ENCODE data around the gene SLC24A3.

The SLC24A3 gene

GRCh38 chr20:19590382-19590781 lies 377.9 kb downstream of the SLC24A3 start:
- Histone ChIP-seq H2AK5ac (ENCODE audit: low read length) (no peak overlapping the region), H4K8ac (ENCODE audit: low read depth, low read length) (no peak overlapping the region), H3K18ac (ENCODE audit: low read length) (no peak overlapping the region), H3K4me3 (ENCODE audit: low read length) (no peak overlapping the region), H3K36me3 (ENCODE audit: control insufficient read depth, insufficient read depth, low read length) (no peaks in the 10 kb centered on the region), H3K56ac (ENCODE audit: low read length) (no peak overlapping the region), H3K27me3 (ENCODE audit: insufficient read depth, low read length, poor library complexity) (no peaks in the 10 kb centered on the region), H2BK5ac (ENCODE audit: low read length) (no peak overlapping the region), H4K5ac (ENCODE audit: low read length) (no peak overlapping the region), H3K4me1 (ENCODE audit: control insufficient read depth, low read depth, low read length) (no peaks in the 10 kb centered on the region), H3K27ac (ENCODE audit: low read depth, low read length) (no peak overlapping the region), H2BK120ac (ENCODE audit: low read depth, low read length) (no peak overlapping the region), H3K79me2 (ENCODE audit: control insufficient read depth, insufficient read depth, low read length) (no peaks in the 10 kb centered on the region), H3K4ac (ENCODE audit: low read depth, low read length) (no peak overlapping the region), H3K23ac (ENCODE audit: low read length) (no peak overlapping the region), H3K79me1 (ENCODE audit: low read length) (no peaks in the 10 kb centered on the region), H3K9ac (ENCODE audit: low read length) (no peak overlapping the region), H3K4me2 (ENCODE audit: low read length) (no peak overlapping the region), H2BK15ac (replicated peaks; ENCODE audit: low read depth) (no peak overlapping the region)
- WGBS (ENCODE audit: extremely low coverage, insufficient coverage, low lambda C conversion rate), result no CpG with 5 or more reads among the region's 3 CpGs
- DNase-seq, result no peak

- Histone ChIP-seq H4K8ac (ENCODE audit: low read depth, low read length) (no peak overlapping the region), H3K27ac (ENCODE audit: low read depth, low read length) (no peak overlapping the region), H3K9ac (ENCODE audit: low read length) (no peak overlapping the region), H3K27me3 (ENCODE audit: insufficient read depth, low read length, poor library complexity) (no peaks in the 10 kb centered on the region), H2BK15ac (replicated peaks; ENCODE audit: low read depth) (no peak overlapping the region), H3K79me2 (ENCODE audit: control insufficient read depth, insufficient read depth, low read length) (no peaks in the 10 kb centered on the region), H3K79me1 (ENCODE audit: low read length) (no peaks in the 10 kb centered on the region), H2AK5ac (ENCODE audit: low read length) (no peak overlapping the region), H2BK120ac (ENCODE audit: low read depth, low read length) (no peak overlapping the region), H3K36me3 (ENCODE audit: control insufficient read depth, insufficient read depth, low read length) (no peaks in the 10 kb centered on the region), H3K56ac (ENCODE audit: low read length) (no peak overlapping the region), H3K18ac (ENCODE audit: low read length) (no peak overlapping the region), H3K4me2 (ENCODE audit: low read length) (no peak overlapping the region), H3K4ac (ENCODE audit: low read depth, low read length) (no peak overlapping the region), H3K4me3 (ENCODE audit: low read length) (no peak overlapping the region), H4K5ac (ENCODE audit: low read length) (no peak overlapping the region), H3K4me1 (ENCODE audit: control insufficient read depth, low read depth, low read length) (no peaks in the 10 kb centered on the region), H3K23ac (ENCODE audit: low read length) (no peak overlapping the region), H2BK5ac (ENCODE audit: low read length) (no peak overlapping the region)
- WGBS (ENCODE audit: extremely low coverage, insufficient coverage, low lambda C conversion rate), result no CpG with 5 or more reads among the region's 7 CpGs
- DNase-seq, result no peak
Measured at GRCh38 chr20:19593762-19594161, 381.3 kb downstream of the SLC24A3 start.

GRCh38 chr20:19594896-19595295 lies 382.5 kb downstream of the SLC24A3 start:
- no peaks in the 10 kb centered on the region for H3K4me1 ChIP-seq (ENCODE audit: control insufficient read depth, low read depth, low read length)
- DNase-seq, result no peak
- H3K79me1 ChIP-seq (ENCODE audit: low read length), result no peaks in the 10 kb centered on the region
- no peak overlapping the region for H3K9ac ChIP-seq (ENCODE audit: low read length)
- no peak overlapping the region for H3K18ac ChIP-seq (ENCODE audit: low read length)
- H2BK5ac ChIP-seq (ENCODE audit: low read length), result no peak overlapping the region
- no peak overlapping the region for H4K5ac ChIP-seq (ENCODE audit: low read length)
- H3K4me2 ChIP-seq (ENCODE audit: low read length), result no peak overlapping the region
- no peak overlapping the region for H3K23ac ChIP-seq (ENCODE audit: low read length)
- no peaks in the 10 kb centered on the region for H3K79me2 ChIP-seq (ENCODE audit: control insufficient read depth, insufficient read depth, low read length)
- H2AK5ac ChIP-seq (ENCODE audit: low read length), result no peak overlapping the region
- H3K27me3 ChIP-seq (ENCODE audit: insufficient read depth, low read length, poor library complexity), result no peaks in the 10 kb centered on the region
- WGBS (ENCODE audit: extremely low coverage, insufficient coverage, low lambda C conversion rate), result no CpG with 5 or more reads among the region's 4 CpGs
- no peak overlapping the region for H3K4ac ChIP-seq (ENCODE audit: low read depth, low read length)
- H3K27ac ChIP-seq (ENCODE audit: low read depth, low read length), result no peak overlapping the region
- H2BK15ac ChIP-seq (replicated peaks; ENCODE audit: low read depth), result no peak overlapping the region
- no peak overlapping the region for H3K4me3 ChIP-seq (ENCODE audit: low read length)
- no peak overlapping the region for H3K56ac ChIP-seq (ENCODE audit: low read length)
- no peak overlapping the region for H4K8ac ChIP-seq (ENCODE audit: low read depth, low read length)
- no peak overlapping the region for H2BK120ac ChIP-seq (ENCODE audit: low read depth, low read length)
- H3K36me3 ChIP-seq (ENCODE audit: control insufficient read depth, insufficient read depth, low read length), result no peaks in the 10 kb centered on the region

- H3K18ac ChIP-seq (ENCODE audit: low read length), result no peak overlapping the region
- no peak overlapping the region for H2BK5ac ChIP-seq (ENCODE audit: low read length)
- no peak overlapping the region for H3K9ac ChIP-seq (ENCODE audit: low read length)
- DNase-seq, result no peak
- no peak overlapping the region for H3K4me3 ChIP-seq (ENCODE audit: low read length)
- no CpG with 5 or more reads among the region's 4 CpGs for WGBS (ENCODE audit: extremely low coverage, insufficient coverage, low lambda C conversion rate)
- H3K79me1 ChIP-seq (ENCODE audit: low read length), result no peaks in the 10 kb centered on the region
- no peak overlapping the region for H2BK15ac ChIP-seq (replicated peaks; ENCODE audit: low read depth)
- H3K27me3 ChIP-seq (ENCODE audit: insufficient read depth, low read length, poor library complexity), result no peaks in the 10 kb centered on the region
- H3K56ac ChIP-seq (ENCODE audit: low read length), result no peak overlapping the region
- H4K8ac ChIP-seq (ENCODE audit: low read depth, low read length), result no peak overlapping the region
- no peaks in the 10 kb centered on the region for H3K79me2 ChIP-seq (ENCODE audit: control insufficient read depth, insufficient read depth, low read length)
- no peak overlapping the region for H2BK120ac ChIP-seq (ENCODE audit: low read depth, low read length)
- no peak overlapping the region for H2AK5ac ChIP-seq (ENCODE audit: low read length)
- no peak overlapping the region for H3K23ac ChIP-seq (ENCODE audit: low read length)
- no peak overlapping the region for H3K4ac ChIP-seq (ENCODE audit: low read depth, low read length)
- no peak overlapping the region for H3K27ac ChIP-seq (ENCODE audit: low read depth, low read length)
- no peak overlapping the region for H3K4me2 ChIP-seq (ENCODE audit: low read length)
- H3K36me3 ChIP-seq (ENCODE audit: control insufficient read depth, insufficient read depth, low read length), result no peaks in the 10 kb centered on the region
- H4K5ac ChIP-seq (ENCODE audit: low read length), result no peak overlapping the region
- no peaks in the 10 kb centered on the region for H3K4me1 ChIP-seq (ENCODE audit: control insufficient read depth, low read depth, low read length)
Measured at GRCh38 chr20:19598117-19598850, 385.8 kb downstream of the SLC24A3 start.

GRCh38 chr20:19599200-19599599 lies 386.8 kb downstream of the SLC24A3 start:
- Histone ChIP-seq H3K9ac (ENCODE audit: low read length) (no peak overlapping the region), H3K4me2 (ENCODE audit: low read length) (no peak overlapping the region), H3K27me3 (ENCODE audit: insufficient read depth, low read length, poor library complexity) (no peaks in the 10 kb centered on the region), H2BK15ac (replicated peaks; ENCODE audit: low read depth) (no peak overlapping the region), H3K27ac (ENCODE audit: low read depth, low read length) (no peak overlapping the region), H3K18ac (ENCODE audit: low read length) (no peak overlapping the region), H3K79me1 (ENCODE audit: low read length) (no peaks in the 10 kb centered on the region), H2AK5ac (ENCODE audit: low read length) (no peak overlapping the region), H3K4ac (ENCODE audit: low read depth, low read length) (no peak overlapping the region), H3K4me3 (ENCODE audit: low read length) (no peak overlapping the region), H2BK120ac (ENCODE audit: low read depth, low read length) (no peak overlapping the region), H3K79me2 (ENCODE audit: control insufficient read depth, insufficient read depth, low read length) (no peaks in the 10 kb centered on the region), H3K4me1 (ENCODE audit: control insufficient read depth, low read depth, low read length) (no peaks in the 10 kb centered on the region), H4K8ac (ENCODE audit: low read depth, low read length) (no peak overlapping the region), H2BK5ac (ENCODE audit: low read length) (no peak overlapping the region), H3K23ac (ENCODE audit: low read length) (no peak overlapping the region), H3K56ac (ENCODE audit: low read length) (no peak overlapping the region), H3K36me3 (ENCODE audit: control insufficient read depth, insufficient read depth, low read length) (no peaks in the 10 kb centered on the region), H4K5ac (ENCODE audit: low read length) (no peak overlapping the region)
- DNase-seq, result no peak
- no CpG with 5 or more reads among the region's 20 CpGs for WGBS (ENCODE audit: extremely low coverage, insufficient coverage, low lambda C conversion rate)

- Histone ChIP-seq H4K8ac (ENCODE audit: low read depth, low read length) (no peak overlapping the region), H3K27me3 (ENCODE audit: insufficient read depth, low read length, poor library complexity) (no peaks in the 10 kb centered on the region), H3K4me1 (ENCODE audit: control insufficient read depth, low read depth, low read length) (no peaks in the 10 kb centered on the region), H3K79me1 (ENCODE audit: low read length) (no peaks in the 10 kb centered on the region), H3K56ac (ENCODE audit: low read length) (no peak overlapping the region), H4K5ac (ENCODE audit: low read length) (no peak overlapping the region), H3K4me2 (ENCODE audit: low read length) (no peak overlapping the region), H3K79me2 (ENCODE audit: control insufficient read depth, insufficient read depth, low read length) (no peaks in the 10 kb centered on the region), H2BK120ac (ENCODE audit: low read depth, low read length) (no peak overlapping the region), H2AK5ac (ENCODE audit: low read length) (no peak overlapping the region), H3K4me3 (ENCODE audit: low read length) (no peak overlapping the region), H2BK5ac (ENCODE audit: low read length) (no peak overlapping the region), H3K18ac (ENCODE audit: low read length) (no peak overlapping the region), H3K27ac (ENCODE audit: low read depth, low read length) (no peak overlapping the region), H3K9ac (ENCODE audit: low read length) (no peak overlapping the region), H3K36me3 (ENCODE audit: control insufficient read depth, insufficient read depth, low read length) (no peaks in the 10 kb centered on the region), H3K23ac (ENCODE audit: low read length) (no peak overlapping the region), H2BK15ac (replicated peaks; ENCODE audit: low read depth) (no peak overlapping the region), H3K4ac (ENCODE audit: low read depth, low read length) (no peak overlapping the region)
- no CpG with 5 or more reads among the region's 7 CpGs for WGBS (ENCODE audit: extremely low coverage, insufficient coverage, low lambda C conversion rate)
- DNase-seq, result no peak
Measured at GRCh38 chr20:19600042-19600441, 387.6 kb downstream of the SLC24A3 start.

Data from mesendoderm (in vitro differentiated cells).